GM19438 (cell line): Measurements from ENCODE around the gene UQCC3.
"Not testable (repeated sequence)": the region's sequence is repeated elsewhere in the genome, so short reads cannot be mapped to it uniquely, and the experiment has no call there.

ENCODE experiments used
- ATAC-seq: cut with Tn5 transposase; IDR thresholded peaks from one replicate; pipeline ENCODE4 v1.9.1; 2021; ENCODE audit warnings: low read depth; ENCODE audit not compliant: unreplicated experiment

The UQCC3 gene

DNA sequence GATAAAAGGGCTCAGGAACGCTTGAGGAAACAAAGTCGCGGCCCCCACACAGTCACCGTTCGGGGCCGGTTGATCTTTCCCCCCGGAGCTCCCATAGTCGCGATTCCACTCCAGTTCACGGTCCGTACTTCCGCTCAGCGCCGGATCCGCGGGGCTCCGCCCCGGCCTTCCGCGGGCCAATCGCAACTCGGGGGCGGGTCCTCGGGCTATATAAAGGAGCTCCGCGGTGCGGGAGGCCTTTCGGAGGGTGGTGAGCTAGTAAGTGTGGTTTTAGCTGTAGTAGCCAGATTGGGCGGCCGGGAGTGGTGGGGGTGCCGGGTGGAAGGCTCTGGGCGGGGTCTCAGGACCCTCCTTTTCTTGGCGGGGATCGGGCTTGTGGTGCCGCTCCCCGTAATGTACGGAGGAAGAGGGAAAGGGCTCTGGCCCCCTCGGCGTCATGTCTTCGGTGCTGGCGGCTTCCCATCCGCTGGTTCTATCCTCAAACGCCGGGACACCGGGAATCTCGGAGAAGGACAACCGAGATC, 6.3 kb upstream of the UQCC3 start, which contains the start of the genes C11orf98 and CSKMT:
TSS of gene C11orf98 (minus strand) at position 136 of the 524 bp plus-strand sequence. CDS start at position 95, 41 bp downstream.
TSS of gene CSKMT (plus strand) at position 238 of the 524 bp plus-strand sequence. CDS start 568 bp downstream, outside the sequence.
- ATAC-seq, result peak; percentile 79

- ATAC-seq, result peak; percentile 18
Observed at GRCh38 chr11:62665599-62666258, 5.7 kb upstream of the UQCC3 start.

- no peak for ATAC-seq
Observed at GRCh38 chr11:62666259-62666926, 5.1 kb upstream of the UQCC3 start.

- ATAC-seq, result no peak
Observed at GRCh38 chr11:62667460-62667859, 4.0 kb upstream of the UQCC3 start.

GRCh38 chr11:62669420-62670161, 1.9 kb upstream of the UQCC3 start:
- ATAC-seq, result no peak

DNA sequence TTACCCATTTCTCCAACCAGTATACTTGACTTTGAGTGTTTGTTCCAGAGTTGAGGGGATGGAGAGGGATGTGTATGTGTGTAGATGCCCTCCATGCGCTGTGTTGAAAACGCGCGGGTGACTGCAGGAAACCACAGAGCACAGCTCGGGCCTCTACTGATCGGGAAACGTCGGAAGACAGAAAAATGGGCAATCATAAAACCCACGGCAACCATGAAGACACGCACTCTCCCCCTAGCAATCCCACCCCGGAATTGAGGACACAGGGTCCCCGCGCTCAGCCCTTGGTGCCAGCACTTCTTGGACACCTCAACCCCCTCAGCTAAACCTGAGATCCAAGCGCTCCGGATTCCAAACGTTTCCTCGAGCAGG, 251 bp upstream of the UQCC3 start:
- ATAC-seq, result peak; percentile 5

- no peak for ATAC-seq
Observed at GRCh38 chr11:62673196-62673525, 1.7 kb downstream of the UQCC3 start.

- not testable (repeated sequence) for ATAC-seq
Observed at GRCh38 chr11:62675415-62675814, 3.9 kb downstream of the UQCC3 start.

DNA sequence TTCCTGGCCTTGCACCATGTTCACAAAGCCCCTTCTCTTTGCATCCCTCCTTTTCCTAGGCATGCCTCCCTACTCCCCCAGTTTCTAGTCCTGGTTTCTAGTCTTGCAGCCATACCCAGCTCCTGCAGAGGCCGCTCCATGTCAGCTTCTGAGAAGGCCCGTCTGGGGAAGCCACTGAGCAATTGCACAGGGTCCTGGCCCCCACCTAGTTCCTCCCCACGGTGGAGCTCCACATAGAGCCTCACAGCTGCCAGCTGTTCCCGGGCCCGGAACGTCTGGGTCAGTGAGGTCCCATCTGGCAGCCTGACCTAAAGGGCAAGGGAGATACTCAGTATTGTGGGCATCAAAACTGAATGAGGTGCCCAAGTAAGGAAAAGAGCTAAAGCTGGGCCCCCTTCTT, 5.2 kb downstream of the UQCC3 start:
- ATAC-seq, result no peak

DNA sequence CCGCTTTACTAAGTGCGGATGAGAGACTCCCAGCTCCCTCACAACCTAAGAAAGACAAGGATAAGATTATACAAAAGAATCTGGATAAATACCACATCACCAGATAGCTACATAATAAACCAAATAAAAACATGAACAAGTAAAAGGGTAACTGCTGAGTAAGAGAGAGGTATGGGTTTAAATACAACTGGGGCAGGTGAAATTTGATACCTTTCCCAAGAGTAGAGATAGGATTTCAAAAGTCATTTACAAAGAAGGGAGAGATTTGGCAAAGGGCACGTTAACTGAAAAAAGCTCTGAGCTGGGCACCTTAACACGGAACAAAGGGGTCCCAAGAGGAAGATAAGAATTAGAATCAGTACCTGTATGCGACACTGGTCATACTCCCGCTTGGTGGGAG, 5.7 kb downstream of the UQCC3 start:
- ATAC-seq, result no peak

- ATAC-seq, result no peak
Observed at GRCh38 chr11:62677714-62678113, 6.2 kb downstream of the UQCC3 start.

- ATAC-seq, result no peak
Observed at GRCh38 chr11:62678433-62678769, 6.9 kb downstream of the UQCC3 start.

DNA sequence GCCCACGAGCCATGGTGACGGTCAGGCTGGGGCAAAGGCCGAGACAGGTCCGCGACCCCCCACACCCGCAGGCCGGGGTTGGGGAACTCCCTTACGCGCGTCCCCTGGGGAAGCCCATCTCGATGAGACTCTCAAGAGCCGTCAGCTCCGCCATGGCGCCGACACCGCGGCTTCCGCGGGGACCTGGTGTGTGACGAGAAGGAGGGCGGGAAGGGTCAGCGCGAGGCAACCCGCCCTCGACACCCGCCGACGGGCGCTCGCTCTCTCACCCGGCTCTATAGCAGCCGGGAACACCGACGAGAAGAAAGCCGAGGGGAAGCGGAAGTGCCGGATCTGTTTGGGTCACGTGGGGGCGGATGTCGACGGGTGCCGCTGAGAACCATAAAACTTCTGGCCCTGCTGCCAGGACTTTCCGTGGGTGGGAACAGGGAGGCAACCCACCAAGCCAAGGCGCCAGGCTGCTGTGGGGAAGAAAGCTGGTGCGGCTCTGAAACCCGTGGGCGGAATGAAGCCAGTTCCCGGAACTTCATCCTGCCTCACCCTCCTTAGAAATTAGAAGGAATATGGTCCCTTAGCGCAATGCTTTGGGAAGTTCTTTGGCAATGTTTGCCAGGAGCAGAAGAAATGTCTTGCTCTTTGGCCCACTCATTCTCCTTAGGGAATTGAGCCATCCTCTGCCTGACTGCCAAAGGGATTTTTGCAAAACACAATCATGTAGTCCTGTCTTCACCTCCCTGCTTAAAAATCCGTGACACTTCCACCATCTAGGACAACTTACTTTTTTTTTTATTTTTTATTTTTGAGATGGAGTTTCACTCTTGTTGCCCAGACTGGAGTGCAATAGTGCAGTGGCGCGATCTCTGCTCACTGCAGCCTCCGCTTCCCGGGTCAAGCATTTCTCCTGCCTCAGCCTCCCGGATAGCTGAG, 7.6 kb downstream of the UQCC3 start, which contains the start of gene UBXN1:
TSS of gene UBXN1 (minus strand) at position 304 of the 927 bp plus-strand sequence. CDS start at position 154, 150 bp downstream.
- ATAC-seq, result peak; percentile 73

GRCh38 chr11:62680825-62681240, 9.4 kb downstream of the UQCC3 start:
- no peak for ATAC-seq

DNA sequence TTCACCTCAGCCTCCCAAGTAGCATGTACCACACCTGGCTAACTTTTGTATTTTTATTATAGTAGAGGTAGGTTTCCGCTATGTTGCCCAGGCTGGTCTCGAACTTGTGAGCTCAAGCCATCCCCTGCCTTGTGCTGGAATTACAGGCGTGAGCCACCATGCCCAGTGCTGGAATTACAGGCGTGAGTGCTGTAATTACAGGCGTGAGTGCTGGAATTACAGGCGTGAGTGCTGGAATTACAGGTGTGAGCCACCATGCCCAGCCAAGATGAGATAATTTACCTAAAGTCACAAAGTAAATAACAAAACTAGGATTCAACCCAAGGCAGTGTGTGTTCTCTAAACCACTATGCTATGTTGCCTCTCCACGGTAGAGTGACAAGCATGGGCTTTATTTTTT, 11.0 kb downstream of the UQCC3 start:
- no peak for ATAC-seq

DNA sequence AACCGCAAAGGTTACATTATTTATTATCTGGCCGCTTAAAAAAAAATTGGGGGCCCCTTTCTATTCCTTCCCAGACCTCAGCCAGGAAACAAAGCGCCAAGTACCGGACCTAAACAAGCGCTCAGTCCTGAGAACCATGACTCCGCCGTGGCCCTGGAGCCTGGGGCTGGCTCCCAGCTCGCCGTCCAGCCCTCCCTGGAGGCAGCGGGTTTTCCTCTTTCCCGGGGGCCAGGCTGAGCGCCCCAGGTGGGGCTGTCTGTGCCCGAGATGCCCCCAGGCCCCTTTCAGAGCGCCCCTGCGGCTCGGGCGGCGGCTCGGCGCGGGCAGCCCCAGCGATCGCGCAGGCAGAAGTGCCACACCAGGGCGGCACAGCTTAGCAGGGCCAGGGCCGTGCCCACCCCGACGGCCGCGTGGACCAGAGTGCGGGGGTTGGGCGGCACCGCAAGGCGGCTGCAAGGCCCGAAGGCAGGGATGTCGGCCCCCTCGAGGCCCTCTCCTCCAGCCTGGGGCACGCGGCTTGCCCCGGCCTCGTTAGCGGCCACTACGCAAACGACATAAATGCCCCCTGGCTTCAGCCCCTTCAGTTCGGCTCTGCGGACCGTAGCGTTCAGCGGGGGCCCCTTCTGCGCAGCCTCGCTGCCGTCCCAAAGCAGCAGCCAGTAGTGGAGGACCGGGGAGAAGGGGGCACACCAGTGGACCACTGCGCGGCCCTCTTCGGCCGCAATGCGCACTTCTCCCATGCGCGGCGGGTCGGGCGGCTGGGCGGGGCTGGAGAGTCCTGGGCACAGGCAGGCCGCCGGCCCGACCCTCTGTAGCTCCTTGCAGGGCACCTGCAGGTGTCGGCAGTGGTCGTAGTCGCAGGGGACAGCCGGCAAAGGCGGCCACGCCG, 16.3 kb downstream of the UQCC3 start:
- ATAC-seq, result no peak

- no peak for ATAC-seq
Observed at GRCh38 chr11:62688491-62688890, 17.0 kb downstream of the UQCC3 start.

GRCh38 chr11:62689421-62690183, 18.1 kb downstream of the UQCC3 start, which contains the start of gene LRRN4CL:
TSS of gene LRRN4CL (minus strand) at chr11:62689530. CDS start at chr11:62688508, 1,022 bp downstream.
- no peak for ATAC-seq
